Smooth muscle cell (in vitro differentiated cells): ENCODE results near the gene IL2. TPM values are rescaled to one million over a fixed set of nuclear protein-coding genes. Genes with fewer than 3 reads are reported as not detected.
A peak's percentile ranks its signal among the peaks of the same experiment; 100 is the strongest.

ENCODE experiments used
- DNase-seq: peaks from one replicate; lab custom pipeline; 2025; ENCODE audit not compliant: unreplicated experiment; lab: John Stamatoyannopoulos, UW
- H2AFZ ChIP-seq: fragments of 200-600 bp; sonication (generic); 2 replicates; pipeline ENCODE4 v1.6.0; 2016; ENCODE audit warnings: antibody characterized with exemption, low read depth, mild to moderate bottlenecking
- H3F3A ChIP-seq: fragments of 200-600 bp; sonication (generic); 2 replicates; pipeline ENCODE4 v1.6.0; 2017; ENCODE audit warnings: antibody characterized with exemption, low read depth
- H3K27ac ChIP-seq: fragments of 200-600 bp; sonication (generic); 2 replicates; pipeline ENCODE4 v1.5.1; 2016; ENCODE audit warnings: low read depth, mild to moderate bottlenecking
- H3K27me3 ChIP-seq: fragments of 200-600 bp; sonication (generic); 2 replicates; pipeline ENCODE4 v1.6.1; 2016; ENCODE audit warnings: low read depth, mild to moderate bottlenecking
- H3K36me3 ChIP-seq: fragments of 200-600 bp; sonication (generic); 2 replicates; pipeline ENCODE4 v1.5.1; 2016; ENCODE audit warnings: low read depth
- H3K4me1 ChIP-seq: fragments of 200-600 bp; sonication (generic); 2 replicates; pipeline ENCODE4 v1.5.1; 2016; ENCODE audit warnings: low read depth
- H3K4me2 ChIP-seq: fragments of 200-600 bp; sonication (generic); 2 replicates; pipeline ENCODE4 v1.6.0; 2016; ENCODE audit warnings: mild to moderate bottlenecking
- H3K4me3 ChIP-seq: fragments of 200-600 bp; sonication (generic); 2 replicates; pipeline ENCODE4 v1.5.1; 2016; ENCODE audit warnings: mild to moderate bottlenecking
- H3K79me2 ChIP-seq: fragments of 200-600 bp; sonication (generic); 2 replicates; pipeline ENCODE4 v1.6.0; 2016; ENCODE audit warnings: low read depth, mild to moderate bottlenecking
- H3K9ac ChIP-seq: fragments of 200-600 bp; sonication (generic); 2 replicates; pipeline ENCODE4 v1.6.0; 2016; ENCODE audit warnings: low read depth
- H3K9me3 ChIP-seq: fragments of 200-600 bp; sonication (generic); replicated peaks from 2 replicates; pipeline ENCODE4 v1.5.1; 2016; ENCODE audit warnings: low read depth
- H4K20me1 ChIP-seq: fragments of 200-600 bp; sonication (generic); 2 replicates; pipeline ENCODE4 v1.6.0; 2016; ENCODE audit warnings: low read depth
- CTCF ChIP-seq: fragments of 200-600 bp; sonication (generic); IDR thresholded peaks from 2 replicates; pipeline ENCODE4 v1.5.1; 2017; ENCODE audit warnings: borderline replicate concordance, mild to moderate bottlenecking, antibody characterized with exemption; ENCODE audit not compliant: insufficient read depth, poor library complexity, severe bottlenecking
- WGBS: methylation state at CpG from one replicate; pipeline ENCODE4 v1.1.7; 2016; ENCODE audit warnings: low lambda C conversion rate; 5-methylcytosine and 5-hydroxymethylcytosine counted together
- polyA plus RNA-seq: library from polyadenylated mRNA; unstranded; fragments of >200 nt; fragmentation: Nextera tagmentation; extraction: Ambion mirVana; gene quantifications from 2 replicates; pipeline ENCODE4 v1.2.1, GENCODE V29; 2016
- total RNA-seq: library from RNA; depleted of rRNA; stranded (reverse); fragments of >200 nt; gene quantifications from 2 replicates; pipeline ENCODE4 v1.2.3, GENCODE V29; 2014

The IL2 gene
- total and polyA plus RNA-seq, 2 experiments from 2014 or later, result not detected

GRCh38 chr4:122475233-122475632 lies 18.7 kb upstream of the IL2 start:
- Histone ChIP-seq H3K27me3 (no peaks in the 10 kb centered on the region), H3K27ac (no peak overlapping the region), H3F3A (no peaks in the 10 kb centered on the region), H3K9ac (no peak overlapping the region), H3K4me2 (no peak overlapping the region), H3K4me3 (no peak overlapping the region), H4K20me1 (no peaks in the 10 kb centered on the region), H3K4me1 (no peaks in the 10 kb centered on the region), H3K9me3 (no peaks in the 10 kb centered on the region), H2AFZ (no peak overlapping the region), H3K79me2 (no peaks in the 10 kb centered on the region), H3K36me3 (no peaks in the 10 kb centered on the region)
- no peak for DNase-seq
- 84% methylated on average over 3 of the region's 3 CpGs for WGBS
- no peak for TF ChIP-seq CTCF

- H4K20me1 ChIP-seq, result no peaks in the 10 kb centered on the region
- no peaks in the 10 kb centered on the region for H3K9me3 ChIP-seq
- no peaks in the 10 kb centered on the region for H3K36me3 ChIP-seq
- H3K4me3 ChIP-seq, result no peak overlapping the region
- H3F3A ChIP-seq, result no peaks in the 10 kb centered on the region
- no peaks in the 10 kb centered on the region for H3K4me1 ChIP-seq
- DNase-seq, result no peak
- no peak for TF ChIP-seq CTCF
- WGBS, result 92% methylated on average over 1 of the region's 1 CpG
- H2AFZ ChIP-seq, result no peak overlapping the region
- no peaks in the 10 kb centered on the region for H3K79me2 ChIP-seq
- H3K9ac ChIP-seq, result no peak overlapping the region
- no peak overlapping the region for H3K4me2 ChIP-seq
- no peak overlapping the region for H3K27ac ChIP-seq
- no peaks in the 10 kb centered on the region for H3K27me3 ChIP-seq
Measured at GRCh38 chr4:122469457-122469856, 12.9 kb upstream of the IL2 start.

GRCh38 chr4:122458625-122459024 lies 2.1 kb upstream of the IL2 start:
- H3K79me2 ChIP-seq, result no peaks in the 10 kb centered on the region
- no peaks in the 10 kb centered on the region for H3K36me3 ChIP-seq
- peak overlapping the region; percentile 86 for H2AFZ ChIP-seq
- no peaks in the 10 kb centered on the region for H3K27me3 ChIP-seq
- 22% methylated on average over 5 of the region's 5 CpGs for WGBS
- peak overlapping the region; percentile 82 for H3K4me2 ChIP-seq
- no peaks in the 10 kb centered on the region for H3K4me1 ChIP-seq
- no peaks in the 10 kb centered on the region for H3F3A ChIP-seq
- peak overlapping the region; percentile 30 for H3K4me3 ChIP-seq
- no peak for TF ChIP-seq CTCF
- no peak for DNase-seq
- H3K9me3 ChIP-seq, result no peaks in the 10 kb centered on the region
- H4K20me1 ChIP-seq, result no peaks in the 10 kb centered on the region
- H3K27ac ChIP-seq, result peak overlapping the region; percentile 37
- H3K9ac ChIP-seq, result peak overlapping the region; percentile 30

- TF ChIP-seq CTCF, result no peak
- no peak for DNase-seq
- H3K4me2 ChIP-seq, result no peak overlapping the region
- H4K20me1 ChIP-seq, result no peaks in the 10 kb centered on the region
- H3F3A ChIP-seq, result no peaks in the 10 kb centered on the region
- 41% methylated on average over 1 of the region's 1 CpG for WGBS
- H3K79me2 ChIP-seq, result no peaks in the 10 kb centered on the region
- H3K27ac ChIP-seq, result no peak overlapping the region
- H3K4me3 ChIP-seq, result no peak overlapping the region
- no peaks in the 10 kb centered on the region for H3K4me1 ChIP-seq
- no peak overlapping the region for H3K9ac ChIP-seq
- no peaks in the 10 kb centered on the region for H3K27me3 ChIP-seq
- no peaks in the 10 kb centered on the region for H3K9me3 ChIP-seq
- no peaks in the 10 kb centered on the region for H3K36me3 ChIP-seq
- no peak overlapping the region for H2AFZ ChIP-seq
Measured at GRCh38 chr4:122453384-122453995, 3.0 kb downstream of the IL2 start.
